ENCODE measurements around the gene SH3PXD2B.

DNA sequence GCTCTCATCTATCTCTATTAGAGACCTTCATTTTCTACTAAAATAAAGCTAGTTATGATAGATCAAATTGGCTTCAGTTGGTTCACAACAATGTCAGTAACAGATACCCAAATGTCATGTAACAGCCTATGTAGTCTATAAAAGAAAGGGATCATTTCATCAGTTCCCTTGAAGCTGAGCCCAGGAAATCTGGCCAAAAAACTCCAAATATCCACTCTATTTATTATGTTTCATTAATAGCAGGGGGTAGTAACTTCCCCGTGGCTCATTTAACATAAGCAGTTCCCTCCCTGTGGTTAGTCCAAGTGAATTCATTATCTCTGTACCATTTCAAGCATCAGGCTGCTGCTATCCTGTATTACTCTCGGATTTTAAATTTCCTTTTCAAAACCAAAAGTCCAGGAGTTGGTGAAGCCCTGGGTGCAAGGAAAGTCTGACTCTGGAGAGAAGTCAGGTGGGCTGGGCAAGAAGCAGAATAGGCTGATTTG, 66.0 kb downstream of the SH3PXD2B start:
- TF ChIP-seq CTCF (conservative IDR thresholded peaks at IDR 0.05 in 1 of 2, IDR thresholded peaks at IDR 0.05 in 1 of 2; ENCODE audit: low read depth in 1 of 2, low read length in 2 of 2) (no peak), EZH2 (IDR thresholded peaks at IDR 0.05; ENCODE audit: low read length, missing control alignments) (no peak)
